ENCODE results near the gene RAD52.
A peak's percentile ranks its signal among the peaks of the same experiment; 100 is the strongest.

Gene RAD52

GRCh38 chr12:949453-950191 is at the start of gene RAD52:
Gene RAD52, minus strand, starts transcription at chr12:949694. Its CDS starts 16,636 bp downstream, at chr12:933058.
- DNase-seq (ENCODE audit: low read depth in 2 of 2): peak; percentile 91 to 94

GRCh38 chr12:998020-998874 is 48.8 kb upstream of the RAD52 start:
- DNase-seq (ENCODE audit: low read depth in 2 of 2): no peak

- no peak for DNase-seq (ENCODE audit: low read depth in 2 of 2)
These were observed 48.0 kb upstream of the RAD52 start for GRCh38 chr12:997505-997904.

GRCh38 chr12:996881-997280 is 47.4 kb upstream of the RAD52 start:
- no peak for DNase-seq (ENCODE audit: low read depth in 2 of 2)

GRCh38 chr12:992647-993046 is 43.2 kb upstream of the RAD52 start:
- no peak for DNase-seq (ENCODE audit: low read depth in 2 of 2)

- DNase-seq (ENCODE audit: low read depth in 2 of 2): no peak
These were observed 42.1 kb upstream of the RAD52 start for GRCh38 chr12:991350-992333.

- peak; percentile 55 to 74 for DNase-seq (ENCODE audit: low read depth in 2 of 2)
These were observed 41.3 kb upstream of the RAD52 start, which contains the start of gene ERC1 for GRCh38 chr12:990661-991349. Gene ERC1, plus strand, starts transcription at chr12:991223. Its CDS starts 36,681 bp downstream, at chr12:1027904.

GRCh38 chr12:989751-990660 is 40.5 kb upstream of the RAD52 start:
- peak in 1 of 2 donors; percentile 1 for DNase-seq (ENCODE audit: low read depth in 2 of 2)

- no peak for DNase-seq (ENCODE audit: low read depth in 2 of 2)
These were observed 39.6 kb upstream of the RAD52 start for GRCh38 chr12:989051-989450.

GRCh38 chr12:988646-989045 is 39.2 kb upstream of the RAD52 start:
- no peak for DNase-seq (ENCODE audit: low read depth in 2 of 2)

GRCh38 chr12:981961-982360 is 32.5 kb upstream of the RAD52 start:
- DNase-seq (ENCODE audit: low read depth in 2 of 2): no peak

- no peak for DNase-seq (ENCODE audit: low read depth in 2 of 2)
These were observed 31.8 kb upstream of the RAD52 start for GRCh38 chr12:981176-981828.

GRCh38 chr12:979349-979748 is 29.9 kb upstream of the RAD52 start:
- DNase-seq (ENCODE audit: low read depth in 2 of 2): no peak

GRCh38 chr12:977156-977555 is 27.7 kb upstream of the RAD52 start:
- no peak for DNase-seq (ENCODE audit: low read depth in 2 of 2)

- DNase-seq (ENCODE audit: low read depth in 2 of 2): no peak
These were observed 27.1 kb upstream of the RAD52 start for GRCh38 chr12:976644-977043.

- no peak for DNase-seq (ENCODE audit: low read depth in 2 of 2)
These were observed 24.9 kb upstream of the RAD52 start for GRCh38 chr12:974271-974862.

- no peak for DNase-seq (ENCODE audit: low read depth in 2 of 2)
These were observed 22.5 kb upstream of the RAD52 start for GRCh38 chr12:971991-972390.

- no peak for DNase-seq (ENCODE audit: low read depth in 2 of 2)
These were observed 20.3 kb upstream of the RAD52 start for GRCh38 chr12:969821-970220.

- DNase-seq (ENCODE audit: low read depth in 2 of 2): no peak
These were observed 19.1 kb upstream of the RAD52 start for GRCh38 chr12:968545-968944.

Data from stimulated activated CD8-positive, alpha-beta memory T cell treated with anti-CD3 and anti-CD28 coated beads, Interleukin-15, amount 100 ng/mL, for 4 hours (primary cell).